ENCODE data around the gene ATXN2.

ATXN2 gene

GRCh38 chr12:111580737-111581136 lies 18.4 kb downstream of the ATXN2 start:
- ChIA-PET POLR2A (interaction anchor here (0.7 kb wide), 1 partner anchor 19 kb away, joined by 5 read pairs; the partner anchor contains the start of gene ATXN2), CTCF (interaction anchor here (2.2 kb wide), 1 partner anchor 10 kb away, joined by 5 read pairs; no protein-coding TSS in a partner anchor)
- DNase-seq (ENCODE audit: extremely low spot score), result no peak
- no peak for TF ChIP-seq CTCF (IDR thresholded peaks at IDR 0.05; ENCODE audit: control extremely low read depth, extremely low read depth, low read depth, missing control alignments)

GRCh38 chr12:111580119-111580425 lies 19.0 kb downstream of the ATXN2 start:
- POLR2A ChIA-PET, result interaction anchor here (0.7 kb wide), 1 partner anchor 82 kb away, joined by 5 read pairs; no protein-coding TSS in a partner anchor
- CTCF ChIA-PET, result interaction anchor here (2.2 kb wide), 1 partner anchor 9 kb away, joined by 5 read pairs; no protein-coding TSS in a partner anchor
- DNase-seq (ENCODE audit: extremely low spot score), result no peak
- TF ChIP-seq CTCF (IDR thresholded peaks at IDR 0.05; ENCODE audit: control extremely low read depth, extremely low read depth, low read depth, missing control alignments), result no peak

DNA sequence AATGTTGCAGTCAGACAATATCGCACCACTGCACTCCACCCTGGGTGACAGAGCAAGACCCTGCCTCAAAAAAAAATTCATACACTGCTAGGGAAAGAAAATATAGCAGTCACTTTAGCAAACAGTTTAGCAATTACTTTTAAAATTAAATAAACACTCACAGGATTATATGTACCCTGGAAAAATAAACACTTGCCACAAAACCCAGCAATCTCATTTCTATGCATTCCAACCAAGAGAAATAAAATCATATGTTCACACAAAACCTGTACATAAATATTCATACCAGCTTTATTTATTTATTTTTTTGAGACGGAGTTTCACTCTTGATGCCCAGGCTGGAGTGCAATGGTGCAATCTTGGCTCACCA lies 20.2 kb downstream of the ATXN2 start:
- POLR2A ChIA-PET, result no interaction called here
- CTCF ChIA-PET, result interaction anchor here (2.2 kb wide), 1 partner anchor 8 kb away, joined by 5 read pairs; no protein-coding TSS in a partner anchor
- DNase-seq (ENCODE audit: extremely low spot score), result no peak
- no peak for TF ChIP-seq CTCF (IDR thresholded peaks at IDR 0.05; ENCODE audit: control extremely low read depth, extremely low read depth, low read depth, missing control alignments)

- no peak for TF ChIP-seq CTCF (IDR thresholded peaks at IDR 0.05; ENCODE audit: control extremely low read depth, extremely low read depth, low read depth, missing control alignments)
- peak; percentile 31 for DNase-seq (ENCODE audit: extremely low spot score)
Measured at GRCh38 chr12:111578276-111578970, 20.7 kb downstream of the ATXN2 start.

DNA sequence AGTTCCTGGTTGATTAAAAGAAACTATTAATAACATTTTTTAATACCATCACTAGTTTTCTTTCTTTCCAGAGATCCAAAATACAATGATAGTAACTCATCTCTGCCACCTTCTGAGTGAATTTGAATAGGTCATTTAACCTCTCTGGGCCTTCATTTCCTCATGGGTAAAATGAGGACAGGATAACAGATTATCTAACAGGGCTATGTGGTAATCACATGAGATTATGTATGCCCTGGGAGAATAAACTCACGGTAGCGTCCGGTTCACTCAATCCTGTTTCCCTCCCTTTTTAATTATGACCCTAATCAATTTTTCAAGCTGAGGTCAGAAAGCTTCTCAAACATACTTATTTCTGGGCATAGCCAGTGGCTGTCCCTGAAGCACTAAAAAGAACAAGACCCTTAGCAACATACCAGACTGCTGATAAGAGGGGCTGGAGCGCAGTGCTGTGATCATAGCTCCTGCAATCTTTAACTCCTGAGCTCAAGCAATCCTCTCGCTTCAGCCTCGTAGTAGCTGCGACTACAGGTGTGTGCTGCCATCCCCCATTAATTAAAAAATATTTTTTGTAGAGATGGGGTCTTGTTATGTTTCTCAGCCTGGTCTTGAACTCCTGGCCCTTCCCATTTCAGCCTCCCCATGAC lies 24.2 kb downstream of the ATXN2 start:
- no peak for TF ChIP-seq CTCF (IDR thresholded peaks at IDR 0.05; ENCODE audit: control extremely low read depth, extremely low read depth, low read depth, missing control alignments)
- ChIA-PET POLR2A (no interaction called here), CTCF (interaction anchor here (1.3 to 2.0 kb wide), 3 partner anchors 10 to 45 kb away, joined by 3 to 5 read pairs (median 4); no protein-coding TSS in a partner anchor)
- DNase-seq (ENCODE audit: extremely low spot score), result no peak

More at GRCh38 chr12:111578276-111578970, 20.7 kb downstream of the ATXN2 start:
- POLR2A ChIA-PET, result no interaction called here
- CTCF ChIA-PET, result interaction anchor here (2.2 kb wide), 1 partner anchor 8 kb away, joined by 5 read pairs; no protein-coding TSS in a partner anchor

- POLR2A ChIA-PET, result no interaction called here
- CTCF ChIA-PET, result interaction anchor here (1.3 to 2.0 kb wide), 3 partner anchors 9 to 43 kb away, joined by 3 to 5 read pairs (median 4); no protein-coding TSS in a partner anchor
- DNase-seq (ENCODE audit: extremely low spot score), result no peak
- no peak for TF ChIP-seq CTCF (IDR thresholded peaks at IDR 0.05; ENCODE audit: control extremely low read depth, extremely low read depth, low read depth, missing control alignments)
Measured at GRCh38 chr12:111573476-111573875, 25.6 kb downstream of the ATXN2 start.
